ENCODE results near the gene C1QC.

The C1QC gene

DNA sequence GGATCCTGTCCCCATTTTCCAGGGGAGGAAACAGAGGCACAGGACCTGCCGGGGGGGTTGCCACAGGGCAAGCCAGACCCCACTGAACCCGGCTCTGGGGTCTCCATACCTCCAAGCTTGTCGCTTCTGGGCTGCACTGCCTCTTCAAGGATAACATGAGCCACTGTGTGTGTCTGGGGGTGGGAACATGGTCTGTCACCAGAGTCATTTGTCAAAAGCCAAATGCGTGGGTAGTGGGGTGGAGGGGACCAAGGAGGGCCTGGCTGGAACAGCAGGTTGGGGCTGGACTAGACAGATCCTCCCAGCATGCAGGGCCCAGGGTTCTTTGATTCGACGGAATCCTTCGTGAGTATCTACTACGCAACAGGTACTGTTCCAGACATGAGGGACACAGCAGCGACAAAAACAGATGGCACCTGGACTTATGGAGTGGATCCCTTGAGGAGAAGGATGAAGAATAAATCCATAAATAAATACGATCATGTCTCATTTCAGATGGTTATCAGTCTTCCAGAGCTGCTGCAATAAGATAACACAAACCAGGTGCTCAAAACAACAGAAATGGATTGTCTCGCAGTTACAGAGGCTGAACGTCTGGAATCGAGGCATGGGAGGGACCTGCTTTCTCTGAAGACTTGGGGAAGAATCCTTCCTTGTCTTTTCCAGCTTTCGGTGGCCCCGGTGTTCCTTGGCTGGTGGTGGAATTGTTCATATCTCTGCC lies 38.3 kb downstream of the C1QC start:
- DNase-seq (ENCODE audit: low read depth) = no peak

DNA sequence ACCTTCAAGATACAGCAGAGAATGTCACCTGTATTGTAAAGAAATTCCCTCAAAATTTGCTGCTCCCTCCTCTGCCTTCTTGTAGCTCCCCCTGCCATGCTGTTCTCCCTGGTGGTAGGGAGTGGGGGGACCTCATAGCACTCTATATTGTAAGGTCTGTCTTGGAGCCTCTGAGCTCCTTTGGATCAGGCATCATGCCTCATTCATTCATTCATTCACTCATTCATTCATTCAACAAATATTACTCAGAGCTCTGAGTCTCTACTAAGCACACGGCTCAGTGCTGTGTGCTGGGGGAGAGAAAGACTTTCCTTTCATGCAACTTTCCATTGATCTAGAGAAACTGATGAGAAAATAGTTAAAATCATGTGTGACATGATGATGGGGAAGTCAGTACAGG lies 40.1 kb downstream of the C1QC start:
- DNase-seq (ENCODE audit: low read depth) = no peak

DNA sequence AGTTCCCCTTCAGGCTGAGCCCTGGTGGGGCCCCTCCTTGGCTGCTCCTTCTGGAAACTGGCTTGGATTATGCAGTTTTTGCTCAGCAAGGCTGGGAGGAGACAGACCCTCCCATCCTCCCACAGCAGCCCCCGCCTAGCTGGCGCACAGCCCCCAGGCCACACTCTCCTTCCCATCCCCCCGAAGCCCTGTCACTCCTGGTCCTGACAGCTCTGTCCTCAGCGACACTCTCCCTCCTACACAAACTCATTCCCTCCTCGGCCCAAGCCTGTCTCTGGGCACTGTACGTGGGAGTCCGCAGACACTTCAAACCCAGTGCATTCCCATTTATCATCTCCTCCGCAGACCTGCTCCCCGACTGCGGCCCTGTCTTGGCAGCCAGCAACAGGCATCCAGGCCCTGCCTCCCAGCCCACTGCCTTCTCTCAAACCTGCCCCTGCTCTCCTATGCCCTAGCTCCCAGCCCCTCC lies 42.2 kb downstream of the C1QC start:
- DNase-seq (ENCODE audit: low read depth) = no peak

DNA sequence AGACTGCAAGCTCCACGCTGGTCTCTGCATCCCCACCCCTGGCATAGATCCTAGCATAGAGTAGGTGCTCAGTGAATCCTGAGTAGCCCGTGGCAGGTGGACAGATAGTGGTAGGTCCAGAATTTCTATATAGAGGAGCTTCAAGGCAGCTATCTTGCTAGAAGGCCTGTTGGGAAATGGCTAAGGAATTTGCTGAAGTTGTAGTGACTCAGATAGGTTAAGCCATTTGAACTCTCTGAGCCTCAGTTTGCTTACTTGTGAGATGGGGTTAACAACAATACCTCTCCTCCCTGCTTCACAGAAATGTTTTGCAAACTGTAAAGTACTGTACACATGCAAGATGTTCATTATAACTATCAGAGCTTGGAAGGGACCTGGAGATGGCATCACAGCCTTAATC lies 43.8 kb downstream of the C1QC start:
- no peak for DNase-seq (ENCODE audit: low read depth)

DNA sequence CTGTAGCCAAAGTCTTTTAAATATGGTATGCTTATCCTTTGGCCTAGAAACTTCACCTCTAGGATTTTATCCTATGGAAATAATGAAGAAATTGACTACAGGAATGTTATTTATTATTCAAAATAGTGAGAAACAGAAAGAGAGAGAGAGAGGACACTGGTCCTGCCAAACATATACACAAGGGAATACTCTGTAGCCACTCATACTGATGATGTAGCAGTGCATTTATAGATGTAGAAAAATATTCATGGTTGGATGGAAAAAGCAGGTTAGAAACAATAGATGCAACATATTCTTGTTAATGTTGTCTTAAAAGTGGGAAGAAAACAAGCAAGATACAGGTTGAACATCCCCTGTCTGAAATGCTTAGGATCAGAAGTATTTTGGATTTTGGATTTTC lies 45.0 kb downstream of the C1QC start:
- no peak for DNase-seq (ENCODE audit: low read depth)

DNA sequence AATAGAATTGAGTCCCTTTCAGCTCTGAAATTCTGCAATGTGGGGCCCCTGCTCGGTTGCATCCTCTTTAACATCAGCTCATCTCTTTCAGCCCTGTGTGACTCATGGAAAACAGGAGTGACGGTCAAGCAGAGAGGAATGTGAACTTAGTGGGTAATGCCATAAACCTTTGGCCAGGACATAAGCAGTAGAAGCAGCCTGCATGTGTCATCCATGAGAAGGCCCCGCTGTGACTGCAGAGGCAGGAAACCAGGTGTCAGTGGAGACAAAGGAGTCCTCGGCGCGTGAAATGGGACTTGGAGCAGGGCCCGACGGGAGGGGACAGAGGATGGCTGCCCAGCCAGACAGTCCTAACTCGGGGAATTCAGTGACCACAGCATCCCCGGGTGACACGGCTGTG lies 46.1 kb downstream of the C1QC start:
- no peak for DNase-seq (ENCODE audit: low read depth)

DNA sequence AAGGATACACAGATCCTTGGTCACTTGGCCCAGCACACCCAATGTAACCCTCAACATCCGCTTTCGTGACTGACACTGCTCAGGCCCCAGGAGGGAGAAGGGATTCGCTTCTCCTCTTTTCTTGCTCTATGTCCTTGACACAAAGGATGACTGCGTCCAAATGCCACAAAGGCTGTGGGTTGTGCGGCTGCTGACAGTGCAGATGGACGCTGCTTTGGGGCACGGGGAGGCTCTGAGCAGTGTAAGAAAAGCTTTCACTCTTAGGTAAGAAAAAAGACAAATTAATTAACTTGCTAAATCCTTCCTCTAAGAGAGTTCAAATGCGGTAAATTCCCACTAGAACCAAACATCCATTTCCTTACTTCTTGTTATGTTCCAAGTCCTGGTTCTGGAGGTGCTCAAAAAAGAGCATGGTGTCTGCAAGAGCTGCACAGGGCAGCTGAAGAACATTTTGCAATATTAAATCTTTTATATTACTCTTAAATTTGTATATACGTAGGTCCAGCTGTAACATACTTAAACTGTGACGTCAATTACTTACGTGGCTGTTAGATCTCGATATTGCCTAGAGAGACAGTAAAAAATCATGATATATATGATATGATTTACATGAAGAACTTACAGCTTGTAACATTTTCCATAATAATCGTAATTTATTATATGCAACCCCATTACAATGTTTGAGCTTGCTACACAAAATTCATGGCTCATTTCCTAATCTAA lies 47.8 kb downstream of the C1QC start:
- no peak for DNase-seq (ENCODE audit: low read depth)

DNA sequence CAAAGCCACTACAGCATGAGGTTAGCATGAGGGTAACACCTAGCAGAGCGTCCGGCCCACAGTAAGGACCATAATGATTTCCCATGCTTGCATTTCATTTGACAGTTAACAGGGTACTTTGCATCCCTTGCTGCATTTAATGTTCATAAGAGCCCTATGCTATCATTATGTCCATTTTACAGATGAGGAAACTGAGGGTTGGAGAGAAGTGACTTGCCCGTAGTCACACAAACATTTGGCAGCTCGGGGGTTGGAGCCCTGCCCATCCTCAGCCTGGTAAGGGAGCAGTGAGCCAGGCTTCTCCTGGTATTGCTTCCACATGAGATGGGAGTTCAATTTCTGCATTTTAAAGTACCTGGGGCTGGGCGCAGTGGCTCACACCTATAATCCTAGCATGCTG lies 50.7 kb downstream of the C1QC start:
- DNase-seq (ENCODE audit: low read depth) = no peak

DNA sequence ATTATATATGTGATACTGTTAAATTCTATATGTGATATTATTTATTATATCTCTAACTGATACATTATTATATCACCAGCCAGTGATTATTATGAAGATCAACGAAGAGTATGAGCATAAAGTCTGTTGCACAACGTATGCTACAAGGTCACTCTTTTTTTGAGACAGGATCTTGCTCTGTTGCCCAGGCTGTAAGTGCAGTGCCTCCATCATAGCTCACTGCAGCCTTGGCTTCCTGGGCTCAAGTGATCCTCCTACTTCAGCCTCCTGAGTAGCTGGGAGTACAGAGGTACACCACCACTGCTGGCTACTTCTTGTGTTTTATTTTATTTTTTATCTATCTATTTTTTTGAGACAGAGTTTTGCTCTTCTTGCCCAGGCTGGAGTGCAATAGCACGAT lies 53.2 kb downstream of the C1QC start:
- no peak for DNase-seq (ENCODE audit: low read depth)
